Kidney glomerular epithelial cell (primary cell): ENCODE data around the gene NETO1.
A peak's percentile ranks its signal among the peaks of the same experiment; 100 is the strongest.

Source experiments
- DNase-seq: peaks from one replicate; lab custom pipeline; 2025; lab: John Stamatoyannopoulos, UW

Gene NETO1

DNA sequence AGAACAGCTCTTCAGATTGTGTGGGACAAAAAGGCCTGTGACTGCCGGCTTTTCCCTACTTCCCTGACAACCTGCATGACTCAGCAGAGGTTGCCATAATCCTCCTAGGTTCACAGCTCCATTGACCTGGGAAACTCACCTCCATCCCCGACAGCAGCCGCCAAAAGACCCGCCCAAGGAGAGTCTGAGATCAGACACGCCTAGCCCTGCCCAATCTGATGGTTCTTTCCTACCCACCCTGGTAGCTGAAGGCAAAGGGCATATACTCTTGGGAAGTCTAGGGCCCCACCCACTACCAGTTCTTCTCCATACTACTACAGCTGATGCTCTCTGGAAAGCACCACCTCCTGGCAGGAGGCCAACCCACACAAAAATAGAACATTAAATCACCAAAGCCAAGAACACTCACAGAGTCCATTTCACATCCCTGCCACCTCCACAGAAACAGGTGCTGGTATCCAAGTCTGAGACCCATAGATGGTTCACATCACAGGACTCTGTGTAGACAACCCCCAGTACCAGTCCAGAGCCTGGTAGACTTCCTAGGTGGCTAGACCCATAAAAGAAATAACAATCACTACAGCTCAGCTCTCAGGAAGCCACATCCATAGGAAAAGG is 140.6 kb downstream of the NETO1 start:
- no peak for DNase-seq

DNA sequence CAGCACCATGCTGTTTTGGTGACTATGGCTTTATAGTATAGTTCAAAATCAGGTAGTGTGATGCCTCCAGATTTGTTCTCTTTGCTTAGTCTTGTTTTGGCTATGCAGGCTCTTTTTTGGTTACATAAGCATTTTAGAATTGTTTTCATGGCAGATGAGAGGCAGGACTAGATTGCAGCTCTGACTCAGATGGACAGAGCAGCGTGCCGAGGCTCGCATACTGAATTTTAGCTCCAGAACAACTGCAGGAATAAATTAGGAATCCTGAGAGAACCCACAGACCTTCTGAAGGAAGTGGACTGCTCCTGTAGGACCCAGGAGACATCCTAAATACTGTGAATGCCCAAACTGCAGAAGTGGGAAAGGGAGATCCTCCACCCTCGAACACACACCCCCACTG is 141.6 kb downstream of the NETO1 start:
- no peak for DNase-seq

DNA sequence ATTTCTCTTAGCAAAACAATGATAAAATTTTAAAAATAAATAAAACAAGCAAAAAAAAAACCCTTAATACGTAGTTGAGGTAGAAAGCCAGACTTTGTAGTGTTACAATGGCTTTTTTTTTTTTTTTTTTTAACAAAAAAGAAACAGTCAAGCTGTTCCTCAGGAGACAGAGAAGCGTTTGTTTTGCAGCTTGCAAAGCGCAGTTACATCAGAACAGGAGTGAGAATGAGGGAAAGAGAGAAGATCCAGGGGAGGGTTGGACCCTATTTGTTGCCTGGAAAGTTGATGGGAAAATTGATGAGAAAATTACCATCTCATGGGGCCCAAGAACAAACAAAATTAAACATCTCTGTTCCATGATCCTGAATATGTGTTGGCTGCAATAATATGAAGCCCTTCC is 146.5 kb downstream of the NETO1 start:
- no peak for DNase-seq

DNA sequence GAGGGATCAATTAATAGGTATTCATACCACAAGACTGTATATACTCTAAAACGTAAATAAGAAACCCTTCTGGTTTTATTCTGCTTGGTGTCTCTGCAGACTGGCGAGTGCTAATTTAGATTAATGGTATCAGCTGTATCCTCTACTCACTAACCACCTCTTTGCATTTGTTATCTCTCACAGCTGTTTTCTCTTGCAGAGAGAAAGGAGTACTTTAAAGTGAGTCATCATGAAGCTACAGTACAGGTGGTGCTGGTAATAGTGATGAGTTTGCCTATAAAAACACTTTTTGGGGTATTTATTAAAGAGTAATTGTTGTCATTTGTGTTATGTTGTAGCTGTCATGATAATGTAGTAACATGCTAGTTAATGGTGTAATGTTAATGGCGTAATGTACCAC is 147.7 kb downstream of the NETO1 start:
- DNase-seq: no peak

DNA sequence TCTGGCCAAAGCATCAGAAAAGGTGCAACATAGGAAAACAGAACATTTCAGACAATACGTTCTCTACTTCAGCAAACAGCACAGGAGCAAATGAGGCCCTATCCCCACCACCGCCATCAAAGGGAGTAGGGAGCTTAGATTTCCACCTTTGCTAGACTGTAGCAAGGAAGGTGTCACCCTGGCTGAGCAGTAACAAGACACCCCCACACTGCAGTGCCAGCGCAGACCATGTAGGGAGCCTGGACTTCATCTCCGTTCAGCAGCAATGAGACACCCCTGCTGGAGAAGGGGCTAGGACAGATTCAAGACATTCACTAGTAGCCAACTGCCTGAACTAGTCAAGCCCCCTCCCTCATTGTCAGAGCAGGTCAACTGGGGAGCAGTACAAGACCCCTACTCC is 163.6 kb downstream of the NETO1 start:
- DNase-seq: no peak

DNA sequence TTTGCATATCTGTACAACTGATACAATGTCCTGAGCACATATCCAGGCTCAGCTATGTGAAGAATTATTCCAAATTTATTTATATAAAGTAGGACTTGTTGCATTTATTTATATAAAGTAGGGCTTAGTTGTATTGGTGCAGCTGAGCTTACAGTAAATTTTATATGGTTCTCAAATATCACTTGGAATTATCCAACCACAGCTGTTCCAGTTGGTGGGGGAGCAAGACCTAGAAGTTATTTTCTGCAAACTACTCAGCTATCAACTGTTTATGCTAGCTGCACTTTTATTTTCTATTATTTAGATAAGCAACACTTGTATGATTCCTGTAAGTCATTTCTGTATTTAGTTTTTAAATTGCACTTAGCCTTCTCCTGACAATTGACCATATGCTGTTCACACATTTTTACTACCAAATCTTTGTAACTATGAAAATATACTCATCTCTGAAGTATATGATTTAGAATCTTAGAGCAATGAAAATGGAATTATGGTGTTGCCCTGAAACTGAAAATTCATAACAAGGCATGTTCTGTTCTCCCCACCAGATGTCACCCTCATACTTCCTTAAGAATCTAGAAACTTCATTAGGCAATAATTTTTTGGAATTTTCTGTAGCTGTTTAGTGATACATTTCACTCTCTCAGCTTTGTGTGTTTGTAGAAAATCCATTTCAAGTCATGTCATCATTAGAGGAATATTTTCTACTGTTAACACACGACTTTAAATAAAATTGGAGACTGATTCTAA is 166.7 kb downstream of the NETO1 start:
- peak; percentile 53 for DNase-seq

DNA sequence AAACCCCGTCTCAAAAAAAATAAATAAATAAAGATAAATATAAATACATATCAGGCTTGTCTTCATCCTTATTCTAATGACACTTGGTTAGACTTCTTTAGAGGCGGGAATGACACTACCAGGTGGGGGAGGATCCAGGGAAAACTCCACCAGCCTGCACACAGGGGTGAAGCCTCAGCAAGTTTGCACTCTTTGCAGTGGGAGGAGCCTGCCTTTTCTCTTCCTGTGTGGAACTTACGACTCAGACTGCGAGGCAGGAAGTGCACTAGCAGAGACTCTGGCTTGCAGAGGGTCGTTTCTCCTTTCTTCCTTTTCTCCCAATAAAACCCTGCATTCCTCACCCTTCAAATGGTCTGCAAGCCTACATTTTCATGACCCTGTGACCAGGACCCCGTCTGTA is 170.1 kb downstream of the NETO1 start:
- DNase-seq: no peak

DNA sequence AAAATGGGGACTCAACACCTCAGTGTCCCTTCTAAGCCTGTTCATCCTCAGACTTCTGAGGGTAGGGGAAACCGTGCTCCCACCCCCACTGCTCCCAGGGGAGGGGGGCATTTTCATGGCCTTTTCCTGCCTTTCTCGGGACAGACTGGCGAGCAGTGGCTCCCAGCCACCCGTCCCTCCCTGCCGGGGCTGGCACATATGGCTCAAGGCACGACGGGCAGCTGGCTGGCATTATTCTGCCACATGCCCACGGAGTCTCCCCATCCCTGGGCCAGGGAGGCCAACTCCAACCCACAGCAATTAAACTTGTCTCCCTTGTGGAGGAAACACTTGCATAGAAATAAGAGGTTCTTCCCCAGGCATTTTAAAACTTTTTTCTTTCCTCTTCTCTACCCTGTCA is 175.2 kb downstream of the NETO1 start:
- no peak for DNase-seq
